GM12878 (cell line): ENCODE results near the gene HUWE1. TPM values are rescaled to one million over a fixed set of nuclear protein-coding genes. Genes with fewer than 3 reads are reported as not detected.
A peak's percentile ranks its signal among the peaks of the same experiment; 100 is the strongest.

ENCODE experiments used
- CUX1 ChIP-seq: IDR thresholded peaks from 2 replicates; pipeline ENCODE4 v1.6.1; 2012; ENCODE audit warnings: improper control_type of control experiment, low read depth, low read length; ENCODE audit not compliant: insufficient replicate concordance
- E4F1 ChIP-seq: fragments of 450-650 bp; IDR thresholded peaks from 2 replicates; pipeline ENCODE4 v1.6.1; 2018; ENCODE audit warnings: borderline replicate concordance, mild to moderate bottlenecking; ENCODE audit not compliant: partially characterized antibody
- ETV6 ChIP-seq, 2 experiments: fragments of 450-650 bp in 1 of 2; IDR thresholded peaks in 1 of 2; conservative IDR thresholded peaks in 1 of 2; 2 replicates each; pipeline ENCODE4 v1.6.1; 2014; ENCODE audit warnings: antibody characterized with exemption in 1 of 2, borderline replicate concordance in 1 of 2, low read depth in 1 of 2, mild to moderate bottlenecking in 1 of 2, moderate library complexity in 1 of 2
- GABPA ChIP-seq: IDR thresholded peaks from 2 replicates; pipeline ENCODE4 v1.6.1; 2014; ENCODE audit warnings: antibody characterized with exemption, low read depth, mild to moderate bottlenecking, inconsistent platforms
- IKZF1 ChIP-seq: fragments of 450-650 bp; conservative IDR thresholded peaks from 2 replicates; pipeline ENCODE4 v1.6.1; 2017; ENCODE audit warnings: antibody characterized with exemption, mild to moderate bottlenecking
- LARP7 ChIP-seq: fragments of 450-650 bp; IDR thresholded peaks from 2 replicates; pipeline ENCODE4 v1.6.1; 2017; ENCODE audit warnings: mild to moderate bottlenecking
- MEF2A ChIP-seq: IDR thresholded peaks from 2 replicates; pipeline ENCODE4 v1.6.1; 2011; ENCODE audit warnings: low read depth, mild to moderate bottlenecking, low read length, moderate library complexity; ENCODE audit not compliant: insufficient read depth
- PBX3 ChIP-seq: IDR thresholded peaks from 2 replicates; pipeline ENCODE4 v1.6.1; 2011; ENCODE audit warnings: mild to moderate bottlenecking, low read depth, low read length, moderate library complexity; ENCODE audit not compliant: insufficient replicate concordance
- POLR2AphosphoS2 ChIP-seq: IDR thresholded peaks from 2 replicates; pipeline ENCODE4 v1.6.1; 2011; ENCODE audit warnings: low read depth, mild to moderate bottlenecking, low read length, improper control_type of control experiment, moderate library complexity
- PRDM15 ChIP-seq: fragments of 450-650 bp; formaldehyde crosslinking; IDR thresholded peaks from 2 replicates; pipeline ENCODE4 v1.4.0; 2020; ENCODE audit warnings: mild to moderate bottlenecking, moderate library complexity
- RAD51 ChIP-seq: fragments of 450-650 bp; IDR thresholded peaks from 2 replicates; pipeline ENCODE4 v1.6.1; 2016; ENCODE audit warnings: moderate library complexity, mild to moderate bottlenecking, inconsistent platforms
- RUNX3 ChIP-seq: IDR thresholded peaks from 2 replicates; pipeline ENCODE4 v1.6.1; 2012; ENCODE audit warnings: low read length, inconsistent platforms
- SMAD1 ChIP-seq: fragments of 450-650 bp; IDR thresholded peaks from 2 replicates; pipeline ENCODE4 v1.6.1; 2018; ENCODE audit warnings: mild to moderate bottlenecking, low read depth; ENCODE audit not compliant: partially characterized antibody
- SREBF1 ChIP-seq: IDR thresholded peaks from 2 replicates; pipeline ENCODE4 v1.6.1; 2012; ENCODE audit warnings: mild to moderate bottlenecking, low read length
- TCF12 ChIP-seq: IDR thresholded peaks from 2 replicates; pipeline ENCODE4 v1.6.1; 2011; ENCODE audit warnings: low read depth, mild to moderate bottlenecking, low read length
- YBX1 ChIP-seq: fragments of 450-650 bp; IDR thresholded peaks from 2 replicates; pipeline ENCODE4 v1.6.1; 2016; ENCODE audit warnings: antibody characterized with exemption
- polyA plus RNA-seq, 11 experiments: library from polyadenylated mRNA; depleted of rRNA in 4 of 11; unstranded in 6 of 11; stranded (reverse) in 5 of 11; fragments of >200 nt; fragmentation: Nextera tagmentation in 4 of 11; fragmentation: Illumina TruSeq in 1 of 11; extraction: Ambion mirVana in 4 of 11; extraction: Trizol in 1 of 11; gene quantifications; 1 replicate in 1 of 11; 2 replicates in 10 of 11; pipeline versions ENCODE4 v1.2.1 to v1.2.3, GENCODE V29; 2011 to 2016; ENCODE audit warnings: inconsistent platforms in 2 of 11, missing spikeins in 2 of 11, low read depth in 1 of 11
- total RNA-seq, 4 experiments: library from RNA; depleted of rRNA in 3 of 4; stranded (reverse); fragments of >200 nt in 3 of 4; fragmentation: Illumina TruSeq in 1 of 4; extraction: Trizol in 1 of 4; gene quantifications; 2 replicates each; pipeline versions ENCODE4 v1.2.1 to v1.2.3, GENCODE V29; 2013 to 2021

The HUWE1 gene
- total and polyA plus RNA-seq, 10 of the 15 experiments (the other 5 are each of a cell fraction or from before 2014, with no cell fraction given): 35.9 to 280 (median 100) TPM

- TF ChIP-seq POLR2AphosphoS2 (no peak), RAD51 (peak; percentile 16; the same call in 1 of the 2 replicates), E4F1 (no peak), MEF2A (no peak), PBX3 (peak; percentile 70), ETV6 (conservative IDR thresholded peaks at IDR 0.05 in 1 of 2, IDR thresholded peaks at IDR 0.05 in 1 of 2; ENCODE audit: borderline replicate concordance in 1 of 2, low read depth in 1 of 2) (peak in 1 of 2 experiments; percentile 81; a peak in 2 of 4 replicates), RUNX3 (peak; percentile 94), IKZF1 (peak; percentile 94), YBX1 (no peak), SMAD1 (peak; percentile 55), TCF12 (peak; percentile 57; the same call in 1 of the 2 replicates), LARP7 (no peak), CUX1 (peak; percentile 73), GABPA (0 out of 2 replicates have a peak, but pooled peaks have one; percentile 46), PRDM15 (CRISPR knock-in tag) (no peak), SREBF1 (no peak)
Observed at GRCh38 chrX:53716328-53717088, 30.0 kb upstream of the HUWE1 start (continued).
